HG03354 (cell line): Measurements from ENCODE around the gene TMEM92.
A peak's percentile ranks its signal among the peaks of the same experiment; 100 is the strongest.
"Not testable (repeated sequence)": the region's sequence is repeated elsewhere in the genome, so short reads cannot be mapped to it uniquely, and the experiment has no call there.

ENCODE experiments used
- ATAC-seq: cut with Tn5 transposase; IDR thresholded peaks from one replicate; pipeline ENCODE4 v1.9.1; 2021; ENCODE audit warnings: mild to moderate bottlenecking; ENCODE audit not compliant: unreplicated experiment, poor library complexity, severe bottlenecking

Gene TMEM92

GRCh38 chr17:50261051-50261915 is 13.0 kb upstream of the TMEM92 start:
- no peak for ATAC-seq

DNA sequence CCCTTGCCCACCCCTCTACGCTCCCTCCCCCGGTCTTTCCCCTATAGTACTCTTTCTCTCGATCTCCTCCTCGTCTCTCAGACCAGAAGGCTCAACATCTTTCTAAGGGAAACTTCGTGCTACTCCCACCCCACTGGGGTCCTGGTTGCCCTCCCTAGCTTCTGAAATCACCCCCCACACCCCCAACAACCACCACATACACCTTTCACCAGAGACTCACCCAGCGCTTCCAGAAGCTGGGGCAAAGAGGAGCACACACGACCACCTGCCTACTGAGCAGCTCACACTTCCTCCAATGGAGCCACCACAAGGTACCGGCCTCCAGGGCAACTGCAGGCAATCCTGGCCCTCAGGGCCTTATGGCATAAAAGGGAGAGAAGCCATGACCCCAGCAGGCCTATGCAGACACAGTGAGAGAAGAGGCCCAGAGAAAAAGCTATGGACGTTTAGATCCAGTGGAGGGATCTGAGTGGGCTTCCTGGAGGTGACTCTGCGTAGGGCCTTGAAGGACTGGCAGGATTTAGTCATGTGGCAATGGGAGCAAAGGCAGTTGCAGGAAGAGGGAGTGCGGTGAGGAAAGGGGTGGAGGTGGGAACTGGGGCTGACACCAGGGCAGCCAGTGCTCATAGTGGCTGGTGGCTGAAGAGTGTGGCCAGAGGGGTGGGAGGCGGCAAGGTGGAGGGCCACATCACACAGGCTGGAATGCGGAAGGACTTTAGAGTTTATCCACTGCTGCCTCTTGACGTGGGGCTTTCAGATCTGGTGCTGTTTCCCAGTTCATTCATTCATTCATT is 12.1 kb upstream of the TMEM92 start:
- no peak for ATAC-seq

- no peak for ATAC-seq
Observed at GRCh38 chr17:50263331-50264262, 10.7 kb upstream of the TMEM92 start.

DNA sequence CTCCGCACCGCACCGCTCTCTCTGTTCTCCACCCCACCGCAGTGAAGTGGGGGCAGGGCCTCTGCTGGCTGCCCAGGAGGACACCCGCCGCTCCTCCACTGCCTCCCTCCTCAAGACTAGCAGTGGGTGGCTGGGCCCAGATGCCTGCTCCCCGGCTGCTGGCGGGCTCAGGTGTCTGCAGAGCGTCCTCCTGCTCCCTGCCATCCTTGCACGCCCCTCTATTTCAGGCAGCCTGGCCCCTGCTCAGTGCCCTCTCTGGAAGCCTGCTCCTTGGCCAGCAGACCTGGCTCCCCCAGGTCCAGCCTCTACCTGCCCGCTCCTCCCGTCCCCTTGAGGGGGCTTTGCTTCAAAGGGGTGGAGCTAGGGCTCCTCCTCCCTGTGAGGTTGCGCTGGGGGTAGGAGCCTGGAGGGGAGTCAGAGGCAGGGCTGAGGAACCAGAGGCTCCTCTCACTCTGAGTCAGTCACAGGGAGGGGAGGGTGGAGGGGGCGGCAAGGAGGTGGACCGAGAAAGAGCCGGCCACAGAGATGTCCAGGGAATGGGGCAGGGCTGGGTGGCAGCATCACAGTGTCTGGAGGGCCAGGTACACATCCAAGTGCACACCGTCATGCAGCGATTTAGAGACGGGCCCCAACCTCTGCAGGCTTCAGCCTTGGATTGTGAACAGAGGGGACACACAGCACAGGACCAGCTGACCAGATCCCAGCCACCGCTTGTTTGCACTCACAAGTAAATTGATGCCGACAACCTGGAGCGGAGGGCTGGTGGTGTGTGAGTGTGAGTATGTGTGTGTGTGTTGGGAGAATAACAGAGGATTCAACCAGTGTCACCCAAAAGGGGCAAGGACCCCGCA is 9.8 kb upstream of the TMEM92 start:
- no peak for ATAC-seq

DNA sequence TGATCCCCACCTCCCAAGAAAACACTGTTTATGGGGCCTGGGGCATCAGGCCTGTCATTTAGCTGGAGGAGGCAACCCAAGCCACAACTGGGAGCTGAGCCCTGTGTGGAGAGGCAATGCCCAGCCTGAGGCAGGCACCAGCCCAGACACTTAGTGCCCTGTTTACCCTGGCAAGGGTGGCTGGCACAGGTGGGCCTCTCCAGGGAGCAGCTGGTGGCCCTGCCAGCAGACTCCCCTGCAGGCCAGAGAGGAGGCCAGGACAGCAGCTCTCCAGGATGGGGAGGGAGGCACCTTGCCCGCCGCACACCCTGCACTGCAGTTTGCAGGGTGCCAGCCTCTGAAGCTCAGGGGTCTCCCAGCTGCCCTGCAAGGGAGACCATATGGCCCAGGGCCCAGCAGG is 9.1 kb upstream of the TMEM92 start:
- ATAC-seq: no peak

DNA sequence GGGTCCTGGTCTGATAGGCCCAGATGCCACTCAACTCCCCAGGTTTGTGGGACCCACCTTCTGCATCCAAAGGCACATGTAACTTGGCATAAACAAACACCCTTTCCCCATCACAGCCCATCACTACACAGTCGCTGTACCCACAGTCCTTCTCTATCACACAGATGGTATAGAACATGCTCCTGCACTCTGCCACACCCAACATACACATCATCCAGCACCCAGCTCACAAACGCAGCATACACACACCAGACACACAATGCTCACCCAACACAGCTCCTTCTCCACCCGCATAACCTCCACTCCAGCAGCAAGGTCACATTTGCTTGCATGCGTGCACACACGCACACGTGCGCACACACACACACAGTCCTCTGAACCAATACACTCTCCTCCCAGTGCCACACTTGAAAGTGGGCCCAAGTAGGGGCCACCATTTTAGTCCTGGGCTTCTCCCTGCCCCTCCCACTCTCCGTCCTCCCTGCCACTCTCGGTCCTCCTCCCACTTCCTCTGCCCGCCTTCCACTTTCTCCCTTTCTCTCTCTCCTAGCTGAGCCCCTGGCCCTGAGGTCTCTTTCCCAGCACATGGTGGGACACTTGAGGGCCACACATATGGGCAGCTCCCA is 8.5 kb upstream of the TMEM92 start:
- ATAC-seq: no peak

GRCh38 chr17:50266384-50267073 is 7.7 kb upstream of the TMEM92 start:
- no peak for ATAC-seq

DNA sequence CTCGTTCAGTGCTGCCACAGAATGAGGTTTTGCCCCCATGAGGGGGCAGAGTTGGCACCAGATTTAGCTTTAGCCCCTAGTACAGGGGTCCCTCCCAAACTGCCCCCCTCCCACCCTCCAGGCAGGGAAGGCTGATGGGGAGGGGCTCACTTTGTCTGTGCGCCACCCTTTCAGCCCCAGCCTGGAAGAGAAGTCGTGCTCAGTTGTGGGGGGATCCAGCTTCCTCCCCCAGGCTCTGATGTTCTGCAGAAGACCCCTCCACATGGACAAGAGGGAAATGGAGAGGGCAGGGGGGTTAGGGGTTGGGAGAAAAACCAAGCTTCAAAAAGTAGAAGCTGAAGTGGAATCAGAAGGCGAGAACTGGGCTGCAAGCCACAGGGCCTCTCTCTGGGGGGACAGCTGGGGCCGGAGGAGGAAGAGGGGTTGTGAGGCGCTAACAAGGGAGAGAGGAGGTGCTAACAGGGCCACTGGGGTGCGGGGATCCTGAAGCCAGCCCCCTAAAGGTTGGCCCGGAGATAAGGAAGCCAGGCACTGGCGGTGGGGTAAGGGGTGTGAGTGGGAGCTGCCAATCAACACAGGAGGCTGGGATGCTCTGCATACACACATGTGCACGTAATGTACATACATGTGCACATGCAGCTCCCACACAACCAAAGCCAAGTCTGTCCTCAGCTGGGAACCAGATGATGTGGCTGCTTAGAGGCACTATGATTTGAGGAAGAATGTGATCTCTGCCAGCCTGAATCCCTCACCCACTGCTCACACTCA is 7.0 kb upstream of the TMEM92 start:
- ATAC-seq: no peak

DNA sequence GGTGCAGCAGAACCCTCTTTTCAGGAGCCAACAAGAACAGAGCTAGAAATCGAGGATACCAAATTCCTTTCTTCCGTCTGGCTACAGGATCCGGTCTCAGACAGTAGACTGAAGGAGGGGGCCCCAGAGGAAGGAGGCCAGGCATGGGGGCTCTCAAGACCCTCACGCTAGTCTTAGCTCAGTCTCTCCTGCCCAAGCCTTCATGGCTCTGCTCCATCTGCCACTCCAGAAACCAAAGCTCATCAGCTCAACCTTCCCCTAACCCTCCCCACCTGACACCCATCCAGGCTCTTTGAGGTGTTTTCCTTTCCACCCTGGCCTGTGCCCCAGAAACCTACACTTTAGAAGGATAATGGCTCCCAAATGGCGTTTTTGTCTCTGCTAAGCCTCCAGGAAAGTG is 6.2 kb upstream of the TMEM92 start:
- no peak for ATAC-seq

GRCh38 chr17:50268743-50269275 is 5.5 kb upstream of the TMEM92 start:
- no peak for ATAC-seq

- ATAC-seq: peak; percentile 52
Observed at GRCh38 chr17:50269477-50270434, 4.5 kb upstream of the TMEM92 start.

DNA sequence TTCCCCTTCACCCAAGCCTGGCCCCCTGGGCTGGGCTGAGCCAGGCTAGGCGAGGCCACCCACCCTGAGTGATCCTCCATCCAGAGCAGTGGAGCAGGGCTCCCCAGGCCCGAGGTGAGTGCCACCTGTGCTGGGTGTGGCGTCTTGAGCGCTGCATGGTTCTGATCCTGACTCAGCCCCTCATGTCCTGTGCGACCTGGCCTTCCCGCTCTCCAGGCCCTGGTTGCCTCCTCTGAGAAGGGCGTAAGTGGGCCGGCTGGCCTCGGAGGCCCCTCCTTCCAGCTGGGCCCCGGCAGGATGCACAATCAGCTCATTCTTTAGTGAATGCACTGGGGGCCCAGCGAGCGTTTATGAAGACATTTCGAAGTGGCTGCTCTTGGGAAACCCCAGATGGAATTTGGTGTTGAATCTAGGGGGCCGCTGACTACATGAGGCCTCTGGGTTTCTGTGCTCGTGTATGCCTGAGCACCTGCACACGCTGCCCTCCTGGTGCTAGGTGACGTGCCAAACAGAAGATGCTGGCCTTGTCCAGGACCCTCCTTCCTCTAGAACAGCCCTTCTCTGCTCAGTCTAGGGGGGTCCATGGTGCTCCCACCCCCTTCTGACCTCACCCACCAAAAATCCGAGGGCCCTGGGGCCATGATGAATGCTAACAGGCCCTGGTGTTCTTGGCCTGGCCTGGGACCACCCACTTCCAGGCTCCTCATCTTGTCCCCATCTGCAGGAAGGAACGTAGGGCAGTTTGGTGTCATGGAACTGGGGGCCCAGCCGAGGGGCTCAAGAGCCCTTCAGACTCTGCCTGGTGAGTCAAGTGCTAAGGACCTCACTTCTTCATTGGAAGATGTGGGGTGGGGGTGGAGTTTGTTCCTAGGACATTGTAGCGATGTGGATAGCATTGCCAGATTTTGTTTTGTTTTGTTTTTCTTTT is 3.6 kb upstream of the TMEM92 start:
- no peak for ATAC-seq

GRCh38 chr17:50271363-50271750 is 2.9 kb upstream of the TMEM92 start:
- not testable (repeated sequence) for ATAC-seq

- ATAC-seq: no peak
Observed at GRCh38 chr17:50272246-50272645, 2.0 kb upstream of the TMEM92 start.
